Stomach (tissue), 4 donors: Measurements from ENCODE around the gene ATP6V0D1.
A peak's percentile ranks its signal among the peaks of the same experiment; 100 is the strongest.

ENCODE experiments used
- CTCF ChIP-seq, 7 experiments: fragments of 450-650 bp in 4 of 7; fragments of 200-600 bp in 3 of 7; sonication (generic) in 3 of 7; IDR thresholded peaks; one replicate each; pipeline ENCODE4 v1.5.1; 2016 to 2019; ENCODE audit warnings: antibody characterized with exemption in 7 of 7, control low read depth in 2 of 7, mild to moderate bottlenecking in 1 of 7
- EP300 ChIP-seq: sonication (generic); formaldehyde crosslinking; IDR thresholded peaks from one replicate; pipeline ENCODE4 v1.6.1; 2017; ENCODE audit warnings: antibody characterized with exemption
- POLR2A ChIP-seq, 4 donors: fragments of 450-650 bp; IDR thresholded peaks; one replicate each; pipeline ENCODE4 v1.6.1; 2016; ENCODE audit warnings: antibody characterized with exemption in 4 of 4, control low read depth in 2 of 4, mild to moderate bottlenecking in 1 of 4, moderate library complexity in 1 of 4
- POLR2AphosphoS5 ChIP-seq, 3 donors: sonication (generic); formaldehyde crosslinking; IDR thresholded peaks; one replicate each; pipeline ENCODE4 v1.6.1; 2016; ENCODE audit warnings: antibody characterized with exemption in 3 of 3

- TF ChIP-seq CTCF (IDR thresholded peaks at IDR 0.05) = no peak
- no peak for TF ChIP-seq EP300
- no peak for TF ChIP-seq POLR2A (IDR thresholded peaks at IDR 0.05)
- TF ChIP-seq POLR2AphosphoS5 (IDR thresholded peaks at IDR 0.05) = peak in 2 of 3 donors; percentile 17 to 18
Observed at GRCh38 chr16:67430504-67430976, 50.4 kb downstream of the ATP6V0D1 start.
